HepG2 (cell line): ENCODE data around the gene ZNRD2. TPM values are rescaled to one million over a fixed set of nuclear protein-coding genes. Genes with fewer than 3 reads are reported as not detected.

ENCODE experiments used
- EEA1 ChIP-seq: sonication (generic); formaldehyde crosslinking; IDR thresholded peaks from 2 replicates; pipeline ENCODE4 v1.5.1; 2020; ENCODE audit warnings: mild to moderate bottlenecking, missing genetic modification reagents, borderline replicate concordance
- ELF1 ChIP-seq: sonication (generic); formaldehyde crosslinking; IDR thresholded peaks from 2 replicates; pipeline ENCODE4 v1.4.0; 2020; ENCODE audit warnings: missing genetic modification reagents
- FOXP1 ChIP-seq, 2 experiments: fragments of 450-650 bp in 1 of 2; IDR thresholded peaks; 2 replicates each; pipeline ENCODE4 v1.6.1; 2017 to 2018; ENCODE audit warnings: antibody characterized with exemption in 1 of 2
- HMGXB4 ChIP-seq, 2 experiments: sonication (generic) in 1 of 2; formaldehyde crosslinking in 1 of 2; IDR thresholded peaks; 2 replicates each; pipeline versions ENCODE4 v1.4.0 to v1.6.1; 2018 to 2020; ENCODE audit warnings: missing genetic modification reagents in 2 of 2, borderline replicate concordance in 1 of 2, low read depth in 1 of 2, mild to moderate bottlenecking in 1 of 2, missing biosample characterization in 1 of 2
- IRX3 ChIP-seq: sonication (generic); formaldehyde crosslinking; IDR thresholded peaks from 2 replicates; pipeline ENCODE4 v1.8.1; 2023; ENCODE audit warnings: mild to moderate bottlenecking, low read depth, missing genetic modification reagents, borderline replicate concordance
- JUNB ChIP-seq: sonication (generic); formaldehyde crosslinking; IDR thresholded peaks from 2 replicates; pipeline ENCODE4 v1.8.0; 2022; ENCODE audit warnings: missing genetic modification reagents, mild to moderate bottlenecking, borderline replicate concordance
- MTA1 ChIP-seq: sonication (generic); formaldehyde crosslinking; IDR thresholded peaks from 2 replicates; pipeline ENCODE4 v1.4.0; 2020; ENCODE audit warnings: missing genetic modification reagents, mild to moderate bottlenecking, borderline replicate concordance
- MXI1 ChIP-seq: IDR thresholded peaks from 3 replicates; pipeline ENCODE4 v1.6.1; 2012; ENCODE audit warnings: low read depth, low read length, inconsistent platforms, borderline replicate concordance
- PLSCR1 ChIP-seq: sonication (generic); formaldehyde crosslinking; IDR thresholded peaks from 2 replicates; pipeline ENCODE4 v1.5.0; 2020; ENCODE audit warnings: missing genetic modification reagents, mild to moderate bottlenecking, borderline replicate concordance
- POGK ChIP-seq: sonication (generic); formaldehyde crosslinking; conservative IDR thresholded peaks from 2 replicates; pipeline ENCODE4 v1.8.0; 2022; ENCODE audit warnings: mild to moderate bottlenecking, moderate library complexity, missing genetic modification reagents
- SRSF4 ChIP-seq: fragments of 200-400 bp; formaldehyde crosslinking; IDR thresholded peaks from one replicate; pipeline ENCODE4 v1.6.1; 2018; ENCODE audit warnings: mild to moderate bottlenecking, low read depth, low read length, moderate library complexity; ENCODE audit not compliant: poor library complexity, severe bottlenecking
- SSRP1 ChIP-seq: IDR thresholded peaks from 2 replicates; pipeline ENCODE4 v1.6.1; 2016; ENCODE audit warnings: control low read depth
- ZBTB46 ChIP-seq: sonication (generic); formaldehyde crosslinking; IDR thresholded peaks from 2 replicates; pipeline ENCODE4 v1.4.0; 2020; ENCODE audit warnings: mild to moderate bottlenecking, missing genetic modification reagents, borderline replicate concordance
- ZBTB7B ChIP-seq: sonication (generic); formaldehyde crosslinking; IDR thresholded peaks from 2 replicates; pipeline ENCODE4 v1.4.0; 2020; ENCODE audit warnings: missing genetic modification reagents
- ZMYM2 ChIP-seq: sonication (generic); formaldehyde crosslinking; IDR thresholded peaks from 2 replicates; pipeline ENCODE4 v1.8.0; 2022; ENCODE audit warnings: mild to moderate bottlenecking, missing genetic modification reagents
- ZNF224 ChIP-seq: sonication (generic); formaldehyde crosslinking; IDR thresholded peaks from 2 replicates; pipeline ENCODE4 v1.5.0; 2020; ENCODE audit warnings: mild to moderate bottlenecking, missing genetic modification reagents
- ZNF274 ChIP-seq: sonication (generic); formaldehyde crosslinking; IDR thresholded peaks from 2 replicates; pipeline ENCODE4 v1.5.1; 2020; ENCODE audit warnings: mild to moderate bottlenecking, missing genetic modification reagents
- ZNF513 ChIP-seq: sonication (generic); formaldehyde crosslinking; conservative IDR thresholded peaks from 2 replicates; pipeline ENCODE4 v1.5.0; 2020; ENCODE audit warnings: missing genetic modification reagents
- polyA plus RNA-seq, 8 experiments: library from polyadenylated mRNA; depleted of rRNA in 3 of 8; stranded (reverse) in 7 of 8; unstranded in 1 of 8; fragments of >200 nt; fragmentation: Illumina TruSeq in 4 of 8; extraction: Trizol in 4 of 8; gene quantifications; 2 replicates each; pipeline versions ENCODE4 v1.2.1 to v1.2.3, GENCODE V29; 2011 to 2016; ENCODE audit warnings: low read depth in 4 of 8, missing spikeins in 1 of 8, mixed read lengths in 1 of 8; ENCODE audit not compliant: insufficient read depth in 1 of 8
- total RNA-seq, 5 experiments: library from RNA; depleted of rRNA; stranded (reverse); fragments of >200 nt; fragmentation: Illumina TruSeq; extraction: Trizol; gene quantifications; 2 replicates each; pipeline ENCODE4 v1.2.3, GENCODE V29; 2016; ENCODE audit warnings: low read depth in 1 of 5

The ZNRD2 gene
- total and polyA plus RNA-seq, 2 of the 13 experiments (the other 11 are each of a cell fraction or from before 2014, with no cell fraction given) = 29.2 to 34.0 TPM

GRCh38 chr11:65524741-65525545 lies 45.3 kb upstream of the ZNRD2 start, which contains the start of gene SCYL1 (continued):
- TF ChIP-seq EEA1 (CRISPR knock-in tag) = peak; percentile 46; the same call in 1 of the 2 replicates
- TF ChIP-seq ZMYM2 (CRISPR knock-in tag) = no peak
- no peak; the same call in 2 of the 3 replicates for TF ChIP-seq MXI1
- TF ChIP-seq JUNB (CRISPR knock-in tag) = no peak
- no peak for TF ChIP-seq PLSCR1 (CRISPR knock-in tag)
- TF ChIP-seq ZNF274 (CRISPR knock-in tag) = 0 out of 2 replicates have a peak, but pooled peaks have one; percentile 56
- no peak for TF ChIP-seq ZNF513
- no peak for TF ChIP-seq FOXP1 (IDR thresholded peaks at IDR 0.05)
- no peak for TF ChIP-seq FOXP1 (CRISPR knock-in tag; IDR thresholded peaks at IDR 0.05)
- no peak for TF ChIP-seq ZNF224
- peak; percentile 59 to 77; a peak in 3 of 4 replicates for TF ChIP-seq HMGXB4 (CRISPR knock-in tag; IDR thresholded peaks at IDR 0.05; ENCODE audit: borderline replicate concordance in 1 of 2, low read depth in 1 of 2)
- no peak for TF ChIP-seq ZBTB46 (CRISPR knock-in tag)
- TF ChIP-seq ELF1 (CRISPR knock-in tag) = no peak
- TF ChIP-seq MTA1 (CRISPR knock-in tag) = peak; percentile 61; the same call in 1 of the 2 replicates
- no peak for TF ChIP-seq SSRP1 (CRISPR knock-in tag)
- peak; percentile 67; the same call in 1 of the 2 replicates for TF ChIP-seq POGK
- TF ChIP-seq SRSF4 = no peak
- no peak for TF ChIP-seq ZBTB7B (CRISPR knock-in tag)
- peak; percentile 73; the same call in 1 of the 2 replicates for TF ChIP-seq IRX3 (CRISPR knock-in tag)
